Tibial nerve (tissue), 4 donors: ENCODE results near the gene MAGEB4.

Experiments
- EP300 ChIP-seq, 2 donors: sonication (generic); formaldehyde crosslinking; IDR thresholded peaks; one replicate each; pipeline ENCODE4 v1.6.1; 2017; ENCODE audit warnings: antibody characterized with exemption in 2 of 2, mild to moderate bottlenecking in 1 of 2
- TF ChIP-seq, protein P1 (sequence below), 5 experiments: fragments of 200-600 bp in 3 of 5; fragments of 450-650 bp in 2 of 5; sonication (generic) in 3 of 5; IDR thresholded peaks; one replicate each; pipeline ENCODE4 v1.5.1; 2016 to 2019; ENCODE audit warnings: antibody characterized with exemption in 5 of 5, mild to moderate bottlenecking in 3 of 5, moderate library complexity in 2 of 5

- TF ChIP-seq, protein P1, sequence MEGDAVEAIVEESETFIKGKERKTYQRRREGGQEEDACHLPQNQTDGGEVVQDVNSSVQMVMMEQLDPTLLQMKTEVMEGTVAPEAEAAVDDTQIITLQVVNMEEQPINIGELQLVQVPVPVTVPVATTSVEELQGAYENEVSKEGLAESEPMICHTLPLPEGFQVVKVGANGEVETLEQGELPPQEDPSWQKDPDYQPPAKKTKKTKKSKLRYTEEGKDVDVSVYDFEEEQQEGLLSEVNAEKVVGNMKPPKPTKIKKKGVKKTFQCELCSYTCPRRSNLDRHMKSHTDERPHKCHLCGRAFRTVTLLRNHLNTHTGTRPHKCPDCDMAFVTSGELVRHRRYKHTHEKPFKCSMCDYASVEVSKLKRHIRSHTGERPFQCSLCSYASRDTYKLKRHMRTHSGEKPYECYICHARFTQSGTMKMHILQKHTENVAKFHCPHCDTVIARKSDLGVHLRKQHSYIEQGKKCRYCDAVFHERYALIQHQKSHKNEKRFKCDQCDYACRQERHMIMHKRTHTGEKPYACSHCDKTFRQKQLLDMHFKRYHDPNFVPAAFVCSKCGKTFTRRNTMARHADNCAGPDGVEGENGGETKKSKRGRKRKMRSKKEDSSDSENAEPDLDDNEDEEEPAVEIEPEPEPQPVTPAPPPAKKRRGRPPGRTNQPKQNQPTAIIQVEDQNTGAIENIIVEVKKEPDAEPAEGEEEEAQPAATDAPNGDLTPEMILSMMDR (IDR thresholded peaks at IDR 0.05): no peak
- TF ChIP-seq EP300 (IDR thresholded peaks at IDR 0.05): no peak
Observed at GRCh38 chrX:30212172-30212571, 29.6 kb upstream of the MAGEB4 start.
